ENCODE data around the gene PDE1C. TPM values are rescaled to one million over a fixed set of nuclear protein-coding genes. Genes with fewer than 3 reads are reported as not detected.

The PDE1C gene
- total RNA-seq, 3 donors from 2014 or later: not detected

DNA sequence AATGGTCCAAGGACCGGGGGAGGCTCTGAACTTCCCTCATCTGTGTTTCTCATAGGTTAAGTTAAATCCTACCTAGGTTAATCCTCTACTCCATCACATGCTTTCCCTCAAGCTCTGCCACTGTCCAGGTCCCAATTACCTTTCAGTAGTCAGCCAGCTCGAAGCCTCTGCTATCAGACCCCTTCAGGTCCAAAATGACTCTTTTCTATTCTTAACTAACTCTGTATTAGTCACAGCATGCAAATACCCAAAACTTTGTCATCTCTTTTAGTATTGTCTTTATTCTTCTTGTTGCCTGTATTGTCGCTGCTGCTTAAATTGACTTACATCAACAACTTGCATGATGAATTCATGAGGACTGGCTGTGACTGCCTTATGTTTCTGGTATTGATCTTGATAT, 367.9 kb downstream of the PDE1C start:
- ATAC-seq (no peak), DNase-seq (no peak)
- Mint-ChIP-seq H3K4me1 (ENCODE audit: low read depth) (no peaks in the 10 kb centered on the region), H3K27me3 (ENCODE audit: low read depth) (no peaks in the 10 kb centered on the region), H3K9me3 (peaks cover 4% of the 10 kb centered on the region), H3K36me3 (ENCODE audit: insufficient read depth) (no peaks in the 10 kb centered on the region), H3K4me3 (no peak overlapping the region)

Measured in activated T-cell treated with anti-CD3 and anti-CD28 coated beads, Interleukin-2, amount 50 U/mL, for 4 hours (primary cell).